Tibial nerve (tissue), 4 donors: ENCODE measurements around the gene CDH4. TPM values are rescaled to one million over a fixed set of nuclear protein-coding genes. Genes with fewer than 3 reads are reported as not detected.
"Not testable (repeated sequence)": the region's sequence is repeated elsewhere in the genome, so short reads cannot be mapped to it uniquely, and the experiment has no call there.

Experiments used
- DNase-seq, 2 donors: peaks; one replicate each; pipeline ENCODE4 v3.0.0-alpha.2; 2019; ENCODE audit warnings: low spot score in 2 of 2
- H3K27ac ChIP-seq, 4 donors: fragments of 200-600 bp; sonication (generic) in 3 of 4; one replicate each; pipeline ENCODE4 v1.5.1; 2017 to 2019; ENCODE audit warnings: mild to moderate bottlenecking in 1 of 4
- H3K27me3 ChIP-seq, 2 donors: fragments of 200-600 bp; sonication (generic) in 1 of 2; one replicate each; pipeline versions ENCODE4 v1.5.1 to v1.6.0; 2017 to 2019
- H3K36me3 ChIP-seq, 3 donors: fragments of 200-600 bp; sonication (generic); one replicate each; pipeline ENCODE4 v1.5.1; 2018 to 2019
- H3K4me1 ChIP-seq, 4 donors: fragments of 200-600 bp; sonication (generic) in 3 of 4; one replicate each; pipeline ENCODE4 v1.5.1; 2017 to 2019
- H3K4me3 ChIP-seq, 4 donors: fragments of 200-600 bp; sonication (generic) in 3 of 4; one replicate each; pipeline ENCODE4 v1.5.1; 2017 to 2019; ENCODE audit warnings: mild to moderate bottlenecking in 1 of 4, moderate library complexity in 1 of 4
- H3K9me3 ChIP-seq, 4 donors: fragments of 200-600 bp; sonication (generic) in 3 of 4; one replicate each; pipeline ENCODE4 v1.5.1; 2017 to 2019
- CTCF ChIP-seq, 5 experiments: fragments of 200-600 bp in 3 of 5; fragments of 450-650 bp in 2 of 5; sonication (generic) in 3 of 5; IDR thresholded peaks; one replicate each; pipeline ENCODE4 v1.5.1; 2016 to 2019; ENCODE audit warnings: antibody characterized with exemption in 5 of 5, mild to moderate bottlenecking in 3 of 5, moderate library complexity in 2 of 5
- EP300 ChIP-seq, 2 donors: sonication (generic); formaldehyde crosslinking; IDR thresholded peaks; one replicate each; pipeline ENCODE4 v1.6.1; 2017; ENCODE audit warnings: antibody characterized with exemption in 2 of 2, mild to moderate bottlenecking in 1 of 2
- POLR2A ChIP-seq, 2 donors: fragments of 450-650 bp; IDR thresholded peaks; one replicate each; pipeline ENCODE4 v1.6.1; 2017; ENCODE audit warnings: antibody characterized with exemption in 2 of 2, mild to moderate bottlenecking in 2 of 2, moderate library complexity in 2 of 2
- WGBS, 2 donors: methylation state at CpG; one replicate each; pipeline ENCODE4 v1.1.5; 2018; 5-methylcytosine and 5-hydroxymethylcytosine counted together
- total RNA-seq, 4 donors: library from RNA; depleted of rRNA; stranded (reverse); fragments of >200 nt; gene quantifications; one replicate each; pipeline ENCODE4 v1.1.0, GENCODE V29; 2016

CDH4 gene
- total RNA-seq, 4 donors from 2014 or later: 0.78 to 2.3 (median 1.0) TPM

GRCh38 chr20:61979090-61979489, 727.0 kb downstream of the CDH4 start:
- Histone ChIP-seq H3K27ac (no peak overlapping the region), H3K4me1 (peaks cover 0 to 3% (median 0%) of the 10 kb centered on the region in 4 donors), H3K9me3 (no peaks in the 10 kb centered on the region), H3K4me3 (no peak overlapping the region), H3K27me3 (no peaks in the 10 kb centered on the region), H3K36me3 (peaks cover 0 to 63% (median 7%) of the 10 kb centered on the region in 3 donors)
- no peak for DNase-seq
- WGBS, 2 donors: 91 to 94% methylated on average over 8 to 12 of the region's 12 CpGs
- TF ChIP-seq EP300 (IDR thresholded peaks at IDR 0.05) (no peak), POLR2A (IDR thresholded peaks at IDR 0.05) (no peak), CTCF (IDR thresholded peaks at IDR 0.05) (no peak)

GRCh38 chr20:61979701-61980635, 727.9 kb downstream of the CDH4 start:
- DNase-seq: no peak
- Histone ChIP-seq H3K9me3 (no peaks in the 10 kb centered on the region), H3K36me3 (peaks cover 0 to 64% (median 0%) of the 10 kb centered on the region in 3 donors), H3K4me1 (peaks cover 0 to 3% (median 0%) of the 10 kb centered on the region in 4 donors), H3K4me3 (no peak overlapping the region), H3K27me3 (no peaks in the 10 kb centered on the region), H3K27ac (no peak overlapping the region)
- WGBS, 2 donors: 92 to 95% methylated on average over 64 to 65 of the region's 65 CpGs
- TF ChIP-seq CTCF (IDR thresholded peaks at IDR 0.05) (no peak), POLR2A (IDR thresholded peaks at IDR 0.05) (no peak), EP300 (IDR thresholded peaks at IDR 0.05) (no peak)

- Histone ChIP-seq H3K4me1 (peaks cover 0 to 3% (median 0%) of the 10 kb centered on the region in 4 donors), H3K9me3 (no peaks in the 10 kb centered on the region), H3K27ac (no peak overlapping the region), H3K27me3 (no peaks in the 10 kb centered on the region), H3K36me3 (peaks cover 0 to 70% (median 0%) of the 10 kb centered on the region in 3 donors), H3K4me3 (no peak overlapping the region)
- TF ChIP-seq CTCF (IDR thresholded peaks at IDR 0.05) (peak; percentile 8 to 58 (median 34)), POLR2A (IDR thresholded peaks at IDR 0.05) (no peak)
- peak in 1 of 2 donors; percentile 12 for DNase-seq
- 78 to 80% methylated on average over 18 to 22 of the region's 22 CpGs for WGBS, 2 donors
Measured at GRCh38 chr20:61980647-61981583, 728.9 kb downstream of the CDH4 start.

GRCh38 chr20:61981691-61982090, 729.6 kb downstream of the CDH4 start:
- not testable (repeated sequence) for H3K4me3 ChIP-seq, DNase-seq, H3K4me1 ChIP-seq, H3K27me3 ChIP-seq, H3K9me3 ChIP-seq, H3K27ac ChIP-seq
- WGBS, 2 donors: 78 to 87% methylated on average over 11 of the region's 11 CpGs
- peaks cover 0 to 67% (median 0%) of the 10 kb centered on the region in 3 donors for H3K36me3 ChIP-seq

GRCh38 chr20:61982191-61982950, 730.3 kb downstream of the CDH4 start:
- no peak for DNase-seq
- no peaks in the 10 kb centered on the region for H3K9me3 ChIP-seq
- 69 to 80% methylated on average over 9 to 18 of the region's 18 CpGs for WGBS, 2 donors
- H3K4me1 ChIP-seq: peaks cover 0 to 3% (median 0%) of the 10 kb centered on the region in 4 donors
- no peaks in the 10 kb centered on the region for H3K27me3 ChIP-seq
- TF ChIP-seq EP300 (IDR thresholded peaks at IDR 0.05) (no peak), CTCF (IDR thresholded peaks at IDR 0.05) (no peak), POLR2A (IDR thresholded peaks at IDR 0.05) (no peak)
- H3K27ac ChIP-seq: no peak overlapping the region
- peaks cover 0 to 67% (median 0%) of the 10 kb centered on the region in 3 donors for H3K36me3 ChIP-seq
- H3K4me3 ChIP-seq: no peak overlapping the region
